GOT3 (cell line): ENCODE data around the gene CRISPLD2.
"Not testable (repeated sequence)": the region's sequence is repeated elsewhere in the genome, so short reads cannot be mapped to it uniquely, and the experiment has no call there.

ENCODE experiments used
- DNase-seq: peaks from one replicate; lab custom pipeline; 2025; ENCODE audit warnings: mixed read lengths; lab: John Stamatoyannopoulos, UW

CRISPLD2 gene

DNA sequence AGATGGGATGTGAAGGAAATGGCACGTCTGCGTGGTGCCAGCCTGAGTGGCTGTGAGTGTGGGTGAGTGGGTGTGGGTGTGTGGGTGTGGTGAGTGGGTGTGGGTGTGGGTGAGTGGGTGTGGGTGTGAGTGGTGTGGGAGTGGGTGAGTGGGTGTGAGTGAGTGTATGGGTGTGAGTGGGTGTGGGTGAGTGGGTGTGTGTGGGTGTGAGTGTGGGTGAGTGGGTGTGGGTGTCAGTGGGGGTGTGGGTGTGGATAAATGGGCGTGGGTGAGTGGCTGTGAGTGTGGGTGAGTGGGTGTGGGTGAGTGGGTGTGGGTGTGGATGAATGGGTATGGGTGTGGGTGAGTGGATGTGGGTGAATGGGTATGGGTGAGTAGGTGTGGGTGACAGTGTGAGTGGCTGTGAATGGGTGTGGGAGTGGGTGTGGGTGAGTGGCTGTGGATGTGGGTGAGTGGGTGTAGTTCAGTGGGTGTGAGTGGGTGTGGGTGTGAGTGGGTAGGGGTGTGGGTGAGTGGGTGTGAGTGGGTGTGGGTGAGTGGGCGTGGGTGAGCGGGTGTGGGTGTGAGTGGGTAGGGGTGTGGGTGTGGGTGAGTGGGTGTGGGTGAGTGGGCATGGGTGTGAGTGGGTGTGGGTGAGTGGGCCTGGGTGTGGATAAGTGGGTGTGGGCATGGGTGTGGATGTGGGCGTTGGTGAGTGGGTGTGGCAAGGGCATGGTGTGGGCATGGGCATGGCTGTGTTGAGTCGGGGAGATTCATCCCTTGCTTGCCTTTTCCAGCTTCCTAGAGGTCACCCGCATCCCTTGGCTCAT lies 110.7 kb downstream of the CRISPLD2 start:
- no peak for DNase-seq

GRCh38 chr16:84931107-84931494 lies 111.3 kb downstream of the CRISPLD2 start:
- no peak for DNase-seq

DNA sequence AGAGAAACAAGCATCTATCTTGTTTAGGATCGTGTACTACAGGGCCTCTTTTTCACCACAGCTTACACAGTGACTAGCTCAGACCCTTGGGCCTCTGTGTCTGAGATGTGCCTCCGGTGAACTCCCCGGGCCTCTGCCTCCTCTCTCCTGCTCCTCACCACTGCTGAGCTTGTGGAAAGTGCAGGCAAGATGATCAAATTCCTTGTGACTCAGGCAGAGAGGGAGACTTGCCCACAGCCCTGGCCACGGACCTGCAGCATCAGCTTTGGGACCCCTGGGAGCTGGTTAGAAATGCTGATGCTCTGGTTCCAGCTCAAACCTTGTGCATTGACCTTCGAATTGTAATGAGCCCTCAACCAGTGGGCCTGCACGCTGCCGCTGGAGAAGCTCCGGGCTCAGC lies 111.7 kb downstream of the CRISPLD2 start:
- DNase-seq, result no peak

DNA sequence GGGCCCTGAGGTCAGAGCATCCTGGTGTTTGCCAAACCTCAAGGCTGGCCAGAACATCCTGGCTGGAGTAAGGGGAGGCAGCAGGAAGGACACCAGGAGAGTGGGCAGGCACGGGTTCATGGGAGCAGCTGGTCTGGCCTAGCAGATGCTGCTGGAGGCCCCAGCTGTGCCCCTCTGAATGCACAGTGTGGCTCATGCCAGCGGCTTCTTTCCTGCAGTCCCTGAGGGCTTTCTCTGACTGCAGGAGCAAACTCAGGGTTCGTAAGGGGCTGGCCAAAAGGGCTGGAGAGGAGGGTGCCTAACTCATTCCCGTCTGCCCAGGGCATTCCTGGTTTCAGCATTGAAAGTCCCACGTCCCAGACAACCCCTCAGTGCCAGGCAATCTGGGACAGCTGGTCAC lies 112.9 kb downstream of the CRISPLD2 start:
- DNase-seq, result no peak

GRCh38 chr16:84933774-84934631 lies 114.2 kb downstream of the CRISPLD2 start:
- DNase-seq, result no peak

DNA sequence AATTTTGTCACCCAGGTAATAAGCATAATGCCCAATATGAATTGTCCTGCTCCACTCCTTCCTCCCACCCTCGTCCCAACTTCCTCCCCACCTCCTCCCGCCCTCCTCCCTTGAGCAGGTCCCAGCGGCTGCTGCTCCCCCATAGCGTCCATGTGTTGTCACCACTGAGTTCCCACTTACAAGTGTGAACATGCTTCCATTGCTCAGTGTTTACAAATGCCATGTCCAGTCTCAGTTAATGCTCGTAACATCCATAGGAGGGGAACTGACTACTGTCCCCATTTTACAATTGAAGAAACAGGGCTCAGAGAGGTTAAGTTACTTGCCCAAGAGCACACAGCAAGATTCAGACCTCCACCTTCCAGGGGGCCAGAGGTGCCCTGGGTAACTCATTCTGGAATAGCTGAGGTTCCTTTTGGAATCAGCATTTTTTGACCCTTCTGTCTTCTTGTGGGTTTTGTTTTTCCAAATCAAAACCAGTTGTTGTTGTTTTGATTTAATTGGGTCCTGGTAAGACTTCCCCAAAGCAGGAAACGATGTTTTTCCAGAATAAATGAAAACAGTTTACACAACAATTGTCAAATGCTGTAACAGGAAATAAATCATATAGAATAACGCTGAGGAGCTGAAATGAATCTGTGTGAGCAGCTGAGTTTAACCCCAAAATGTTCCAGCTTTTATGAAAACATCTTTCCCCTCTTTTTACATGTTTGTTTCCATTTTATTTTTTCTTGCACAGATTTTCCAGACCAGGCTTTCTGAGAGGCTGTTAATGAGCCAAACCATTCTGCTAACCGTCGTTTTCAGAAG lies 117.6 kb downstream of the CRISPLD2 start:
- no peak for DNase-seq

GRCh38 chr16:84938616-84939015 lies 118.8 kb downstream of the CRISPLD2 start:
- not testable (repeated sequence) for DNase-seq

DNA sequence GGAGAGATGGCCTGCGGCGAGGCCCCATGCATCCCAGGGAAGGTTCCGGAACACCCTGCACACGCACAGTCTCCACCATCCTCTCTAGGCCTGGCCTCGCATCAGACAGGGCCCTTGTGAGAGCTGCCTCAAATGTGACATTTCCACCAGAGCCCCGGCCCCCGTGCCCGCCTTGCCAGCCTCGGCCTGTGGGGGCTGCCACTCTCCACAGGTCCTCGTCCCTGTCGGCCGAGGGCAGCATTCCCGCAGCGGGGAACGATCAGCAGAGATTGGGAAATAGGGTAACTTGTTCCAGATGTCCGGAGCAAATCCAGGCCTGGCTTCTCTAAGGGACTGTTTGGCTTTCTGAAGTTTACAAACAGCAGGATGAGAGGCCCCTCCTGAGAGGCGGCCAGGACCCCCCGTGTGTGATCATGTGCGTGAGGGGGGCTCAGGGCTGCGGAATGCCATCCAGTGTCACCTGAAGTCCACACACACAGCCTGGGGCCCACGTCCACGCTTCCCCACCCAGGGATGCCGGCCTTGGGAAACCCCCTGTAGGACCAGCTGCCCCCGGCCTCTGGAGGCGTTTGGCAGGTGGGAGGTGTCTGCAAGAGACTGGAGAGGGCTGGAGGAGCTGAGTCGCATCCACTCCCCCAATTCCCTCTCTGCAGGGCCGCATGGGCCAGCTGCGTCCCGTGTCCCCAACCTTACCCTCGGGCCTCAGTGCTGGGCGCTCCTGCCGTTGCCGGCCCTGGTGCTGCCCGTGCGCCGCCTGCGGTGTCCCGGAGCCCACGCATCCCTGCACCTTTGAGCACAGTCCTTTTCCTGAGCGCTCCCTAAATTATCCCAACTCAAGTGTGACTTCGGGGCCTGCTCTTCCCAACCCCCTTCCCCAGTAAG lies 121.1 kb downstream of the CRISPLD2 start:
- DNase-seq, result no peak

DNA sequence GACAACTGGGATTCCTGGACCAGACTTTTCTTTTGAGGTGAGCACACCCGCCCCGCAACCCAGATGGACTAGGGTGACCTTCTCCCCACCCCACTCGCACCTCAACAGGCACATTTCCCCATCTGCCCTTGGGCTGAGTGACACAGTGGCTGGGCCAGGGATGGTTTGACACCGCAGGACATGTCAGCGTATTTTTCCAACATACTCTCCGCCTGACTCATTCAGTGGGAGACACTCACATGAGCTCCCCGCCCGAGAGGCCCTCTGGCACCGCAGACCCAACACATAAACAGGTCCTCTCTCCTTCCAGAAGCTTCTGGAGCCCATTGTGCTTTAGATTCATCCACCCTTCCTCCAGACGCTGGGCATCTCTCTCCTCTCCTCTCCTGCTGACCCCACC lies 122.1 kb downstream of the CRISPLD2 start:
- DNase-seq, result no peak

DNA sequence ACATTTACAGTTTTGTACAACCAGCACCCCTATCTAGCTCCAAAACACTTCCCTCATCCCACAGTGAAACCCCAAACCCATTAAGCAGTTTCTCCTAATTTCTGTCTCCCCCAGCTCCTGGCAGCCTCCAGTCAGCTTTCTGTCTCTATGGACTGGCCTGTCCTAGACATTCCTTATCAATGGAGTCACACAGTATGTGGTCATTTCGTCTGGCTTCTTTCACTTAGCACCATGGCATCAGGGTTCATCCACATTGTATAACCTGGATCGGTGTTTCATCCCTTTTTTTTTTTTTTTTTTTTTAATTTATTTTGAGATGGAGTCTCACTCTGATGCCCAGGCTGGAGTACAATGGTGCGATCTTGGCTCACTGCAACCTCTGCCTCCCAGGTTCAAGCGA lies 123.0 kb downstream of the CRISPLD2 start:
- DNase-seq, result no peak

- DNase-seq, result no peak
Measured at GRCh38 chr16:84943620-84944019, 123.8 kb downstream of the CRISPLD2 start.

DNA sequence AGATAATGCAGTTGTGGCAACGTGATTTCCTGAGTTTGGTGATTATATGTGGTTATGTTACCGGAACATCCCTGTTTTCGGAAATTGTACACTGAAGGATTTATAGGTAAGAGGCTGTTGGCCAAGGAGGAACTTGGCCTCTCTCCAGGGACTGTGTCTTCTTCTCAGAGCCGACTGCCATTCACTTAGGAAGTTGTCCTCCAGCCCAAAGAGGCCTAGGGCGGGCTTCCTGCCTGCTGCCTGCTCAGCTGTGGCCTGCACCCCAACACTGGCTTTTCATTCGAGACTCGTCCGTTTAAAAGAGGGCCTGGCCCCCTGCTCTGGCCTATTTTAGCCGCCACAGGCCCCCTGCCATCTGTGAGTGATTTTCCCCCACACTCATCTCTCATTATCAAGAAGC lies 127.2 kb downstream of the CRISPLD2 start:
- no peak for DNase-seq

GRCh38 chr16:84947996-84948850 lies 128.4 kb downstream of the CRISPLD2 start:
- DNase-seq, result no peak

DNA sequence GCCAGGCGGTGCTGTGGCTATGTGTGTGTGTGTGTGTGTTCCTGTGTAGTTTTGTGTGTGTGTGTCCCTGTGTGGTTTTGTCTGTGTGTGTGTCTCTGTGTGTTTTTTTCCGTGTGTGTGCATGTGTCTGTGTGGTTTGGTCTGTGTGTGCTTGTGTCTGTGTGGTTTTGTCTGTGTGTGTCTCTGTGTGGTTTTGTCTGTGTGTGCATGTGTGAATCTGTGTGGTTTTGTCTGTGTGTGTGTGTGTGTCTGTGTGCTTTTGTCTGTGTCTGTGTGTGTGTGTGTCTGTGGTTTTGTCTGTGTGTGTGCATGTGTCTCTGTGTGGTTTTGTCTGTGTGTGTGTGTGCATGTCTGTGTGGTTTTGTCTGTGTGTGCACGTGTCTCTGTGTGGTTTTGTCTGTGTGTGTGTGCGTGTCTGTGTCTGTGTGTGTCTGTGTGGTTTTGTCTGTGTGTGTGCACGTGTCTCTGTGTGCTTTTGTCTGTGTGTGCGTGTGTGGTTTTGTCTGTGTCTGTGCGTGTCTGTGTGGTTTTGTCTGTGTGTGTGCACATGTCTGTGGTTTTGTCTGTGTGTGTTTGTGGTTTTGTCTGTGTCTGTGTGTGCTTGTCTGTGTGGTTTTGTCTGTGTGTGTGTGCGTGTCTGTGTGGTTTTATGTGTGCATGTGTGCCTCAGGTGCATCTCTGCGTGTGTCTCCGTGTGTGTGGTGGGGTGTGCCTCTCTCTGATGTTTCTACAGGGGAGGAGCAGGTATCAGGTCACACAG lies 129.2 kb downstream of the CRISPLD2 start:
- no peak for DNase-seq

- DNase-seq, result no peak
Measured at GRCh38 chr16:84949772-84950436, 130.1 kb downstream of the CRISPLD2 start.

- no peak for DNase-seq
Measured at GRCh38 chr16:84950906-84951305, 131.1 kb downstream of the CRISPLD2 start.

DNA sequence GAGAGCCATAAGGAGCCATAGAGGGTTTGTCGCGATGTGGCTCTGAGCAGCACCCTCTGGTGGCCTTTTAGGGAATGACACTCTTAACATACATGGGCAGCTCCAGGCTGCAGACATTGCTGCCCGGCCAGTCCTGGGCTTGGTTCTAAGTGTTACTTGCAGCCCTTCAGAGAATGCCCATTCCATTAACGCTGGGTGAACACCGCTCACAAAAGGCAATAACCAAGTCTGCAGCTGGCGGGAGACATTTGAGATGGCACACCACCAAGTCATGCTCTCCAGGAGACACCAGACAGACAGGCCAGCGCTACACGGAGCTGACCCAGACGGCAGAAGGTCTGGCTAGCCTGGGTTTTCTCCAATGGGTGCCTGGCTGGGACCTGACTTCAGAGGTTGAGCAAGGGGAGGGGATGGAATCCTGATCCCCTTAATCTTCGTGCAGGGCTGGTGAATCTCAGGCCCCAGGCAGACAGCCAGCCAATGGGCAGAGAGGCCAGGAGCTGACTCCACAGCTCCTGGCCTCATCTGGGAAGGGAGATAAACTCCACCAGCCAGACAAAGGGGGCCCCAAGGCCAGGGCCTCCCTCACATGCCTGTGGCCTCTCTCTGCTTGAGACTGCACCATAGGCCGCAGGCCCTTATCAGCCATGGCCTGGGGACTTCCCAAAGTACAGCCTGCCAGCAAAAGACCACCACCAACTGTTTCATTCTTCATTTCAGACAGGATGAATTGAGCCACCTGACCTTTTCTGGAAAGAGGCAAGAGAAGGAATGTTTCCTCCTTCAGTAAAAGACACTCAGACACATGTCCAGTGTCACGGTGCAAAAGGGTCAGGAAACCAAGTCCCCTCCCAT lies 132.8 kb downstream of the CRISPLD2 start:
- no peak for DNase-seq

- DNase-seq, result no peak
Measured at GRCh38 chr16:84953190-84953746, 133.5 kb downstream of the CRISPLD2 start.
